Endothelial cell of umbilical vein (primary cell): ENCODE measurements around the gene NELL2. TPM values are rescaled to one million over a fixed set of nuclear protein-coding genes. Genes with fewer than 3 reads are reported as not detected.

Experiments
- BruUV-seq: library from RNA; stranded (reverse); fragments of 400-500 nt; replicated peaks from 2 replicates; lab custom pipeline; 2021; lab: Mats Ljungman, UMichigan
- CTCF ChIA-PET: fragments of 300-600, 350-600 bp; sonication (Branson Sonifier 250); formaldehyde crosslinking; loops from one replicate; lab custom pipeline; 2021; ENCODE audit warnings: antibody characterized with exemption, inconsistent platforms; lab: Charles Lee
- POLR2A ChIA-PET: fragments of 300-600, 350-600 bp; sonication (Branson Sonifier 250); formaldehyde crosslinking; loops from one replicate; lab custom pipeline; 2021; ENCODE audit warnings: antibody characterized with exemption, inconsistent platforms; lab: Charles Lee
- DNase-seq: peaks from one replicate; pipeline ENCODE4 v3.0.0-alpha.2; 2011; ENCODE audit warnings: low read depth, low spot score
- FAIRE-seq: peaks from 2 replicates; lab custom pipeline; 2011; peaks lifted over from hg19 to GRCh38; lab: Jason Lieb, UNC
- H2AFZ ChIP-seq: 2 replicates; pipeline ENCODE4 v1.6.0; 2012; ENCODE audit warnings: low read depth, low read length, control low read depth, inconsistent platforms
- H3K27ac ChIP-seq: 2 replicates; pipeline ENCODE4 v1.5.1; 2011; ENCODE audit warnings: low read depth, mild to moderate bottlenecking, control low read depth, low read length, moderate library complexity; ENCODE audit not compliant: insufficient read depth
- H3K27me3 ChIP-seq, 2 experiments: 2 replicates each; pipeline versions ENCODE4 v1.6.0 to v1.6.1; 2011; ENCODE audit warnings: low read length in 2 of 2, mixed read lengths in 1 of 2; ENCODE audit not compliant: control insufficient read depth in 2 of 2, insufficient read depth in 2 of 2
- H3K36me3 ChIP-seq, 2 experiments: 2 replicates in 1 of 2; 3 replicates in 1 of 2; pipeline ENCODE4 v1.5.1; 2011; ENCODE audit warnings: low read length in 2 of 2, mild to moderate bottlenecking in 1 of 2, moderate library complexity in 1 of 2; ENCODE audit not compliant: control insufficient read depth in 2 of 2, insufficient read depth in 2 of 2; ENCODE audit errors: extremely low read depth in 1 of 2
- H3K4me1 ChIP-seq: 3 replicates; pipeline ENCODE4 v1.5.1; 2011; ENCODE audit warnings: mild to moderate bottlenecking, low read length; ENCODE audit not compliant: control insufficient read depth, insufficient read depth; ENCODE audit errors: extremely low read depth
- H3K4me2 ChIP-seq: 2 replicates; pipeline ENCODE4 v1.6.1; 2011; ENCODE audit warnings: low read length, control low read depth, mixed read lengths; ENCODE audit not compliant: insufficient read depth
- H3K4me3 ChIP-seq, 3 experiments: fragments of 200-600 bp in 1 of 3; sonication (generic), shearing (Covaris generic) in 1 of 3; replicated peaks in 1 of 3; 2 replicates each; pipeline ENCODE4 v1.5.1; 2011 to 2016; ENCODE audit warnings: control low read depth in 3 of 3, low read length in 3 of 3, mild to moderate bottlenecking in 2 of 3, inconsistent platforms in 1 of 3, low read depth in 1 of 3, moderate library complexity in 1 of 3; ENCODE audit not compliant: insufficient read depth in 1 of 3
- H3K79me2 ChIP-seq: 2 replicates; pipeline ENCODE4 v1.6.0; 2012; ENCODE audit warnings: low read length, inconsistent platforms; ENCODE audit not compliant: control insufficient read depth, insufficient read depth
- H3K9ac ChIP-seq: replicated peaks from 2 replicates; pipeline ENCODE3; 2011; ENCODE audit warnings: low read length, control low read depth; ENCODE audit not compliant: insufficient read depth; ENCODE audit errors: extremely low read depth
- H3K9me1 ChIP-seq: replicated peaks from 3 replicates; pipeline ENCODE4 v1.6.0; 2011; ENCODE audit warnings: mild to moderate bottlenecking, low read length; ENCODE audit not compliant: control insufficient read depth, insufficient read depth; ENCODE audit errors: extremely low read depth
- H3K9me3 ChIP-seq: replicated peaks from 2 replicates; pipeline ENCODE4 v1.5.1; 2012; ENCODE audit warnings: low read length, inconsistent platforms; ENCODE audit not compliant: control insufficient read depth, insufficient read depth
- H4K20me1 ChIP-seq: replicated peaks from 2 replicates; pipeline ENCODE3; 2011; ENCODE audit warnings: mild to moderate bottlenecking, low read length; ENCODE audit not compliant: control insufficient read depth, insufficient read depth; ENCODE audit errors: extremely low read depth
- EZH2 ChIP-seq: IDR thresholded peaks from 2 replicates; pipeline ENCODE4 v1.6.1; 2012; ENCODE audit warnings: borderline replicate concordance, low read depth, mild to moderate bottlenecking, moderate library complexity, low read length, inconsistent platforms; ENCODE audit not compliant: severe bottlenecking
- FOS ChIP-seq: IDR thresholded peaks from 2 replicates; pipeline ENCODE4 v1.6.1; 2011; ENCODE audit warnings: mild to moderate bottlenecking, low read length, moderate library complexity, borderline replicate concordance; ENCODE audit not compliant: insufficient read depth
- GATA2 ChIP-seq: IDR thresholded peaks from 2 replicates; pipeline ENCODE4 v1.7.0; 2011; ENCODE audit warnings: low read depth, mild to moderate bottlenecking, moderate library complexity, mixed read lengths, low read length; ENCODE audit not compliant: insufficient read length, insufficient read depth
- JUN ChIP-seq: IDR thresholded peaks from 2 replicates; pipeline ENCODE4 v1.6.1; 2011; ENCODE audit warnings: borderline replicate concordance, low read depth; ENCODE audit not compliant: insufficient read length, insufficient read depth
- MYC ChIP-seq: IDR thresholded peaks from one replicate; pipeline ENCODE4 v1.6.1; 2011; ENCODE audit warnings: mild to moderate bottlenecking, low read depth, low read length
- POLR2A ChIP-seq: IDR thresholded peaks from 2 replicates; pipeline ENCODE4 v1.6.1; 2012; ENCODE audit warnings: low read depth, mild to moderate bottlenecking, control low read depth, low read length
- POLR2AphosphoS5 ChIP-seq: IDR thresholded peaks from 2 replicates; pipeline ENCODE4 v1.6.1; 2012; ENCODE audit warnings: low read depth, mild to moderate bottlenecking, control low read depth, low read length, moderate library complexity; ENCODE audit not compliant: insufficient read depth
- dilution Hi-C: fragments of 300-500 bp; cut with MboI; formaldehyde crosslinking; loops from one replicate; pipeline ENCODE4 v1.15.0; 2019; ENCODE audit warnings: low sequenced_read_pairs; ENCODE audit not compliant: extremely low pct_ligation_motif_present
- intact Hi-C: fragments of 100-400 bp; cut with micrococcal nuclease; formaldehyde crosslinking; loops from one replicate; pipeline ENCODE4 v1.10.0; 2022
- polyA plus RNA-seq, 4 experiments: library from polyadenylated mRNA; depleted of rRNA in 3 of 4; stranded (reverse) in 3 of 4; unstranded in 1 of 4; fragments of >200 nt; gene quantifications; 2 replicates each; pipeline versions ENCODE4 v1.2.1 to v1.2.3, GENCODE V29; 2011 to 2012; ENCODE audit warnings: missing spikeins in 1 of 4
- total RNA-seq: library from RNA; stranded (reverse); gene quantifications from 2 replicates; pipeline ENCODE4 v1.2.3, GENCODE V29; 2021
- TF ChIP-seq, protein P1 (sequence below), 2 donors: IDR thresholded peaks; 1 replicate in 1 of 2; 2 replicates in 1 of 2; pipeline ENCODE4 v1.5.1; 2011; ENCODE audit warnings: low read length in 2 of 2, mild to moderate bottlenecking in 2 of 2, moderate library complexity in 2 of 2, control low read depth in 1 of 2, inconsistent platforms in 1 of 2, low read depth in 1 of 2; ENCODE audit not compliant: insufficient read depth in 1 of 2; ENCODE audit errors: extremely low read depth in 1 of 2
- TF ChIP-seq, protein P2 (sequence below): IDR thresholded peaks from 2 replicates; pipeline ENCODE4 v1.6.1; 2011; ENCODE audit not compliant: insufficient read depth, insufficient read length

NELL2 gene
- total and polyA plus RNA-seq, 2 donors (not counting 3 experiments of a cell fraction or from before 2014, with no cell fraction given): 0.11 to 0.49 TPM

DNA sequence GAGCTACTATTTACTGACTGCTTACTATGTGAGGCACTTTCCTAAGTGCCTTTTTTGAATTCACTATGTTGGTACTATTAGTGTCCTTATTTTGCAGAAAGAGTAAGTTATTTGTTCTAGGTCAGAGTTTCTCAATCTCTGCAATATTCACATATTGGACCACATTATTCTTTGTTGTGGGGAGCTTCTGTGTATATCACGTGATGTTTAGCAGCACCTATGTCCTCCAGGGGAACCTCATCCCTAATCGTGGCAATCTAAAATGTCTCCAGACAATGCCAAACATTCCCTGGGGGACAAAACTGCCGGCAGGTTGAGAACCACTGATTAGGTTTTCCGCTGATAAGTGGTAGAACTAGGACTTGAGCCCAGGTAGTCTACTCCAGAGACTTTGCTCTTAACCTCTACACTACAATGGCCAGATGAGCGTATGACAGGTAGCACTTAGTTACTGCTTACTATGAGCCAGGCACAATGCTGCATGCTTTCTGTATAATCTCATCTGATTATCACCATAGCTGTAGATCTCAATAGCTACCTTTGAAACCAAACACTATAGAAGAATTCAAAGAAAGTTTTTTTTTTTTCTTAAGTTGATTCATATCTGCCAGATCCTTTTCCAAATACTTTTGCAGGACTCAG is 38.9 kb downstream of the NELL2 start:
- Histone ChIP-seq H3K79me2 (no peaks in the 10 kb centered on the region), H3K9me3 (no peaks in the 10 kb centered on the region), H3K9ac (no peak overlapping the region), H3K36me3 (no peaks in the 10 kb centered on the region), H3K27me3 (no peaks in the 10 kb centered on the region), H2AFZ (no peak overlapping the region), H3K4me2 (no peak overlapping the region), H3K4me3 (no peak overlapping the region), H3K9me1 (no peaks in the 10 kb centered on the region), H4K20me1 (no peaks in the 10 kb centered on the region), H3K4me1 (no peaks in the 10 kb centered on the region), H3K27ac (no peak overlapping the region)
- BruUV-seq: no TSS peak
- dilution Hi-C loops: no loop called here
- intact Hi-C loops: no loop called here
- FAIRE-seq (no peak), DNase-seq (no peak)
- ChIA-PET POLR2A (no interaction called here), CTCF (no interaction called here)
- no peak for TF ChIP-seq POLR2AphosphoS5
- no peak for TF ChIP-seq GATA2
- TF ChIP-seq, protein P1, sequence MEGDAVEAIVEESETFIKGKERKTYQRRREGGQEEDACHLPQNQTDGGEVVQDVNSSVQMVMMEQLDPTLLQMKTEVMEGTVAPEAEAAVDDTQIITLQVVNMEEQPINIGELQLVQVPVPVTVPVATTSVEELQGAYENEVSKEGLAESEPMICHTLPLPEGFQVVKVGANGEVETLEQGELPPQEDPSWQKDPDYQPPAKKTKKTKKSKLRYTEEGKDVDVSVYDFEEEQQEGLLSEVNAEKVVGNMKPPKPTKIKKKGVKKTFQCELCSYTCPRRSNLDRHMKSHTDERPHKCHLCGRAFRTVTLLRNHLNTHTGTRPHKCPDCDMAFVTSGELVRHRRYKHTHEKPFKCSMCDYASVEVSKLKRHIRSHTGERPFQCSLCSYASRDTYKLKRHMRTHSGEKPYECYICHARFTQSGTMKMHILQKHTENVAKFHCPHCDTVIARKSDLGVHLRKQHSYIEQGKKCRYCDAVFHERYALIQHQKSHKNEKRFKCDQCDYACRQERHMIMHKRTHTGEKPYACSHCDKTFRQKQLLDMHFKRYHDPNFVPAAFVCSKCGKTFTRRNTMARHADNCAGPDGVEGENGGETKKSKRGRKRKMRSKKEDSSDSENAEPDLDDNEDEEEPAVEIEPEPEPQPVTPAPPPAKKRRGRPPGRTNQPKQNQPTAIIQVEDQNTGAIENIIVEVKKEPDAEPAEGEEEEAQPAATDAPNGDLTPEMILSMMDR (IDR thresholded peaks at IDR 0.05; ENCODE audit: extremely low read depth in 1 of 2, insufficient read depth in 1 of 2, low read depth in 1 of 2, low read length in 2 of 2): no peak
- TF ChIP-seq EZH2: no peak
- no peak for TF ChIP-seq POLR2A
- no peak for TF ChIP-seq JUN
- no peak for TF ChIP-seq MYC
- TF ChIP-seq, protein P2, sequence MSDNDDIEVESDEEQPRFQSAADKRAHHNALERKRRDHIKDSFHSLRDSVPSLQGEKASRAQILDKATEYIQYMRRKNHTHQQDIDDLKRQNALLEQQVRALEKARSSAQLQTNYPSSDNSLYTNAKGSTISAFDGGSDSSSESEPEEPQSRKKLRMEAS: no peak
- no peak for TF ChIP-seq FOS
